Activated B cell treated with CpG ODN at 0.5 μM for 24 hours (primary cell): ENCODE results near the gene SLC13A3. TPM values are rescaled to one million over a fixed set of nuclear protein-coding genes. Genes with fewer than 3 reads are reported as not detected.

Source experiments
- ATAC-seq: fragments of 200-7000 bp; cut with Tn5 transposase; one replicate; pipeline ENCODE4 v1.10.0; 2021; ENCODE audit warnings: low read depth, mild to moderate bottlenecking, moderate library complexity
- CTCF ChIA-PET: fragments of 350-600 bp; sonication (Branson Sonifier 250); formaldehyde crosslinking; loops from one replicate; lab custom pipeline; 2021; ENCODE audit warnings: antibody characterized with exemption; lab: Charles Lee
- POLR2A ChIA-PET: fragments of 350-600 bp; sonication (Branson Sonifier 250); formaldehyde crosslinking; loops from one replicate; lab custom pipeline; 2021; ENCODE audit warnings: antibody characterized with exemption; lab: Charles Lee
- DNase-seq: peaks from one replicate; pipeline ENCODE4 v3.0.0; 2022
- H3K27ac Mint-ChIP-seq: one replicate; pipeline ENCODE4 v1.8.0; 2020; ENCODE audit warnings: mixed read lengths
- H3K27me3 Mint-ChIP-seq: one replicate; pipeline ENCODE4 v1.8.0; 2021; ENCODE audit warnings: mixed read lengths
- H3K36me3 Mint-ChIP-seq: one replicate; pipeline ENCODE4 v1.8.0; 2021; ENCODE audit warnings: low read depth, mixed read lengths
- H3K4me1 Mint-ChIP-seq: one replicate; pipeline ENCODE4 v1.8.0; 2021; ENCODE audit warnings: mixed read lengths
- H3K4me3 Mint-ChIP-seq: one replicate; pipeline ENCODE4 v1.8.0; 2020; ENCODE audit warnings: mild to moderate bottlenecking, mixed read lengths
- H3K9me3 Mint-ChIP-seq: one replicate; pipeline ENCODE4 v1.8.0; 2020; ENCODE audit warnings: mixed read lengths
- intact Hi-C: fragments of 100-400 bp; cut with micrococcal nuclease; formaldehyde crosslinking; loops from one replicate; pipeline ENCODE4 v1.15.1; 2024
- total RNA-seq: library from RNA; stranded (reverse); gene quantifications from 2 replicates; pipeline ENCODE4 v1.2.3, GENCODE V29; 2022
- TF ChIP-seq, protein P1 (sequence below): fragments of 200-600 bp; IDR thresholded peaks from one replicate; pipeline ENCODE4 v1.8.0; 2022; ENCODE audit warnings: antibody characterized with exemption, mild to moderate bottlenecking

Gene SLC13A3
- total RNA-seq, 1 donor from 2014 or later = 0.47 TPM

DNA sequence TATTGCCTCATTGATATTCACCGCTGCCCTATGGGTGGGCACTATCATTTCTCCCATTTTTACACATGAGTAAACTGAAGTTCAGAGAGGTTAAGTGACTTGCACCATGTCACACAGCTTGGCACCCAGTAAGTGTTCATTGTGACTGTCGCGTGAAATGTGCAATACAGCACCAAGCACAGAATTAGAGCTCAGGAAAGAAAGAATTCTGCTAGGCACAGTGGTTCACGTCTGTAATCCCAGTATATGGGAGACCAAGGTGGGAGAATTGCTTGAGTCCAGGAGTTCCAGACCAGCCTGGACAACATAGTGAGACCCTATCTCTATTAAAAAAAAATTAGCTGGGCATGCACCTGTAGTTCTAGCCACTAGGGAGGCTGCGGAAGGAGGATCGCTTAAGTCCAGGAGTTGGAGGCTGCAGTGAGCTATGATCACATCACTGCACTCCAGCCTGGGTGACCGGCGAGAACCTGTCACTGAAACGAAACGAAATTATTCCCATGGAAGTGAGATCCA, 626 bp downstream of the SLC13A3 start:
- ATAC-seq (no peak), DNase-seq (no peak)
- TF ChIP-seq, protein P1, sequence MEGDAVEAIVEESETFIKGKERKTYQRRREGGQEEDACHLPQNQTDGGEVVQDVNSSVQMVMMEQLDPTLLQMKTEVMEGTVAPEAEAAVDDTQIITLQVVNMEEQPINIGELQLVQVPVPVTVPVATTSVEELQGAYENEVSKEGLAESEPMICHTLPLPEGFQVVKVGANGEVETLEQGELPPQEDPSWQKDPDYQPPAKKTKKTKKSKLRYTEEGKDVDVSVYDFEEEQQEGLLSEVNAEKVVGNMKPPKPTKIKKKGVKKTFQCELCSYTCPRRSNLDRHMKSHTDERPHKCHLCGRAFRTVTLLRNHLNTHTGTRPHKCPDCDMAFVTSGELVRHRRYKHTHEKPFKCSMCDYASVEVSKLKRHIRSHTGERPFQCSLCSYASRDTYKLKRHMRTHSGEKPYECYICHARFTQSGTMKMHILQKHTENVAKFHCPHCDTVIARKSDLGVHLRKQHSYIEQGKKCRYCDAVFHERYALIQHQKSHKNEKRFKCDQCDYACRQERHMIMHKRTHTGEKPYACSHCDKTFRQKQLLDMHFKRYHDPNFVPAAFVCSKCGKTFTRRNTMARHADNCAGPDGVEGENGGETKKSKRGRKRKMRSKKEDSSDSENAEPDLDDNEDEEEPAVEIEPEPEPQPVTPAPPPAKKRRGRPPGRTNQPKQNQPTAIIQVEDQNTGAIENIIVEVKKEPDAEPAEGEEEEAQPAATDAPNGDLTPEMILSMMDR = no peak
- H3K4me3 Mint-ChIP-seq = no peak overlapping the region
- H3K27ac Mint-ChIP-seq = no peak overlapping the region
- intact Hi-C loops = no loop called here
- ChIA-PET POLR2A (no interaction called here), CTCF (no interaction called here)
- H3K36me3 Mint-ChIP-seq = no peaks in the 10 kb centered on the region
- H3K9me3 Mint-ChIP-seq = no peaks in the 10 kb centered on the region
- H3K27me3 Mint-ChIP-seq = peaks cover 33% of the 10 kb centered on the region
- no peaks in the 10 kb centered on the region for H3K4me1 Mint-ChIP-seq

DNA sequence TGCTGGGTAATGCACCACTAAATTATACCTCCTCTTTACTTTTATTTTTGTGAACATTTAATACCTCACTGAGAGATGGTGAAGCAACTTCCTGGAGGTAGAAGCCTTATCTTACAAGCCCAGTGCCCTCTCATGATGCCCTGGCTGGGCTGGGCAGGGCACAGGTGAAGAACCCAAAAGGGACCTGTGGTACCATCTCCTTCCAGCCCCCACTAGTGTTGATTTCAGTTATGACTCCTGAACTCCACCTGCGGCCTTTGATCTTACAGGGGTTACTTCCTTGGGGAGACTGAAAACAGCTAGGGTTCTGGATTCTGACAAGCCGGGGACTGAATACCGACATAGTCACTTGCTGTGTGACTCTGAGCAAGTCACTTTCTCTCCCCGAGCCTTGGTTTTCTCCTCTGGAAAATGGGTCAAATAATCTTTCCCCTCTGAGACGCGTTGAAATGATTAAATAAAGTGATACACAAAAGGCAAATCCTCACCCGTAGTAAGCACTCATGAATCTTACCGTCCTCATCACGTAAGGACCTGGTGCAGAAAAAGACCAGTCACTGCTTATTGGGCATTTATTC, 1.2 kb downstream of the SLC13A3 start:
- Mint-ChIP-seq H3K27ac (no peak overlapping the region), H3K4me3 (no peak overlapping the region), H3K4me1 (no peaks in the 10 kb centered on the region), H3K27me3 (peaks cover 33% of the 10 kb centered on the region), H3K36me3 (no peaks in the 10 kb centered on the region), H3K9me3 (no peaks in the 10 kb centered on the region)
- ChIA-PET CTCF (no interaction called here), POLR2A (no interaction called here)
- ATAC-seq = no peak
- no peak for DNase-seq
- intact Hi-C loops = no loop called here
- TF ChIP-seq, protein P1 = no peak

DNA sequence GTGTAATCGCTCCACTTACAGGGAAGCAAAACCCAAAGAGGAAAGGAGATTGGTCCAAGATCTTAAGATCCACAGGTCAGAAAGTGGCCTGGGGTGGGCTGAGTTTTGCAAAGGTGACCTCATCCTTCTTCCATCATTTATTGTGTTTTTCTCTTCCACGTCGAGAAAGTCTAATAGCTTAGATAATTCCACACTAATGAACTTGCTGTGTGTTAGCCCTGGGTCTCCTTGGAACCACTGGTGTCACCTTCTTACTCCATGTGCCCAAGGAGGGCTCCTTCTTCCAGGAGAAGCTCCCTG, 1.7 kb downstream of the SLC13A3 start:
- Mint-ChIP-seq H3K36me3 (no peaks in the 10 kb centered on the region), H3K9me3 (no peaks in the 10 kb centered on the region), H3K27me3 (peaks cover 33% of the 10 kb centered on the region), H3K4me3 (no peak overlapping the region), H3K4me1 (no peaks in the 10 kb centered on the region), H3K27ac (no peak overlapping the region)
- ChIA-PET CTCF (no interaction called here), POLR2A (no interaction called here)
- TF ChIP-seq, protein P1 = no peak
- ATAC-seq = no peak
- intact Hi-C loops = no loop called here
- no peak for DNase-seq

DNA sequence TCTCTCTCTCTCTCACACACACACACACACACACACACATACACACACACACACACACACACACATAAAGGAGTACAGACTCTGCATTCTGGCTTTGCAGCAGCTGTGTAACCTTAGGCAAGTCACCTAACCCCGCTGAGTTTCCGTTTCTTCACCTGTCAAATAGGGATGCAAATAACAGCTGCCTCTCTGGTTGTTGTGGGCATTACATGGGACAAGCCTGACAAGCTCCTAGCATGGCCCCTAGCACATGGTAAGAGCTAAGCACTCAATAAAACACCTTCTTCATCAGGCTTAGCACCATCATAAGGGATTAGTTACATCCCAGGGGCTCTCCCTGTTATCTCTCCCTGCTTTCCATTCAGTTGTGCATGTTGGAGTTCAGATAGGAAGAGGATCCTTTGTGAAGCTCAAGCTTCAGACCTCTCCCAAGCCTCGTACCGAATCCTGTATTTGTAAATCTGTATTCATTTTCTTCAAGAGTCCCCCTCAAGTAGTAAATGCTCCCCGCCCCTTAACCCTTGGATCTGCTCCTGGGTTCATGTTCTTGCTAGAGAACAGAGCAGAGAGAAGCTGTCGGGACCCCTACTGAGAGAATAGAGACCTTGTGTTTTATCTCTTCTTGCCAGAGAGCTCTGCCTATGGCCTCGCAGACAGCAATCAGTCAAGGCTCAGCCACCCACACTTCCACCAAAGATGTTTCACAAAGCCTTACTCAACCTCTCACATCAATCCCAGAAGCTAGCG, 2.2 kb downstream of the SLC13A3 start:
- intact Hi-C loops = no loop called here
- H3K27ac Mint-ChIP-seq = no peak overlapping the region
- no peak for ATAC-seq
- H3K27me3 Mint-ChIP-seq = peaks cover 31% of the 10 kb centered on the region
- ChIA-PET POLR2A (no interaction called here), CTCF (no interaction called here)
- no peak overlapping the region for H3K4me3 Mint-ChIP-seq
- TF ChIP-seq, protein P1 = no peak
- H3K36me3 Mint-ChIP-seq = no peaks in the 10 kb centered on the region
- no peaks in the 10 kb centered on the region for H3K4me1 Mint-ChIP-seq
- no peaks in the 10 kb centered on the region for H3K9me3 Mint-ChIP-seq
- no peak for DNase-seq

DNA sequence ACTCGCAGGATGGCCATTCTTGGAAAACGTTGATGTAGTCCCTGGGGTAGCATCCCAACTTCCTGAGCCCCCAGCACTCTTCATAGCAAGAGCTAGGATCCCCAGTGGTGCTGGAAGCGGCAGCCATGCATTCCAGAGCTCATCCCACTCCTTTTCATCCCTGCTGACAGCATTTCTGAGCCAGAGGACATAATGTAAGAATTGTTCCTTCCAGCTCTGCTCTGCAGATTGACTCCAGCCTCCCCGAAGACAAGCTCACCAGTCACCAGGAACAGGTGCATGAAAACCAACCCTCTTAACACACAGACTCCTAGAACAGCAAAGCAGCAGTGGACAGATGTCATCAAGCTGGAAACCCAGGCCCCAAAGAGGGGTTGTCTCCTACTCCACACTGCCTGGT, 3.8 kb downstream of the SLC13A3 start:
- Mint-ChIP-seq H3K9me3 (no peaks in the 10 kb centered on the region), H3K4me1 (no peaks in the 10 kb centered on the region), H3K4me3 (no peak overlapping the region), H3K36me3 (no peaks in the 10 kb centered on the region), H3K27ac (no peak overlapping the region), H3K27me3 (peaks cover 26% of the 10 kb centered on the region)
- DNase-seq (no peak), ATAC-seq (no peak)
- POLR2A ChIA-PET = no interaction called here
- TF ChIP-seq, protein P1 = no peak
- intact Hi-C loops = no loop called here
- CTCF ChIA-PET = no interaction called here
